BLaER1 treated with 17β-estradiol and CSF1 and Interleukin-3, amounts not matched to agents 10 nM and 100 nM (cell line): ENCODE measurements around the gene POLN.

ENCODE experiments used
- H3K27ac ChIP-seq, 11 experiments: shearing (Covaris generic); formaldehyde crosslinking; 2 replicates each; pipeline ENCODE4 v1.8.1; 2022
- H3K27me3 ChIP-seq, 11 experiments: shearing (Covaris generic); formaldehyde crosslinking; 2 replicates each; pipeline ENCODE4 v1.8.1; 2022
- H3K36me3 ChIP-seq, 11 experiments: shearing (Covaris generic); formaldehyde crosslinking; 2 replicates each; pipeline ENCODE4 v1.8.1; 2022
- H3K4me1 ChIP-seq, 10 experiments: shearing (Covaris generic); formaldehyde crosslinking; 2 replicates each; pipeline ENCODE4 v1.8.1; 2022
- H3K4me2 ChIP-seq, 11 experiments: shearing (Covaris generic); formaldehyde crosslinking; 2 replicates each; pipeline ENCODE4 v1.8.1; 2022
- H3K4me3 ChIP-seq, 10 experiments: shearing (Covaris generic); formaldehyde crosslinking; 2 replicates each; pipeline ENCODE4 v1.8.1; 2022
- H3K9ac ChIP-seq, 11 experiments: shearing (Covaris generic); formaldehyde crosslinking; 2 replicates each; pipeline ENCODE4 v1.8.1; 2022
- H3K9me3 ChIP-seq, 11 experiments: shearing (Covaris generic); formaldehyde crosslinking; replicated peaks in 1 of 11; 2 replicates each; pipeline ENCODE4 v1.8.1; 2022
- H4K20me1 ChIP-seq, 11 experiments: shearing (Covaris generic); formaldehyde crosslinking; 2 replicates each; pipeline ENCODE4 v1.8.1; 2022
- Cebpa-rat ChIP-seq, 11 experiments: shearing (Covaris generic); IDR thresholded peaks; 2 replicates each; pipeline ENCODE4 v1.8.1; 2022

Gene POLN

GRCh38 chr4:2025817-2026216 is 216.1 kb downstream of the POLN start:
- peak overlapping the region in 1 of 10 experiments; percentile 11; a peak in 1 of 20 replicates for H3K4me3 ChIP-seq

GRCh38 chr4:2024683-2025082 is 217.2 kb downstream of the POLN start:
- Histone ChIP-seq H3K9ac (no peak overlapping the region), H3K27ac (no peak overlapping the region), H3K4me2 (no peak overlapping the region), H3K4me1 (no peaks in the 10 kb centered on the region), H3K27me3 (peaks cover 0 to 6% (median 0%) of the 10 kb centered on the region in 11 experiments; a peak in 2 of 22 replicates), H3K4me3 (no peak overlapping the region), H3K36me3 (0 out of 22 replicates have a peak, but pooled peaks cover 0 to 6% (median 0%) of the 10 kb centered on the region in 11 experiments), H3K9me3 (peaks cover 22 to 36% (median 29%) of the 10 kb centered on the region in 11 experiments), H4K20me1 (no peaks in the 10 kb centered on the region)
- no peak for TF ChIP-seq Cebpa-rat (IDR thresholded peaks at IDR 0.05)

More at GRCh38 chr4:2025817-2026216, 216.1 kb downstream of the POLN start:
- Histone ChIP-seq H3K4me2 (no peak overlapping the region), H3K27me3 (peaks cover 0 to 6% (median 0%) of the 10 kb centered on the region in 11 experiments; a peak in 2 of 22 replicates), H3K27ac (no peak overlapping the region), H3K9ac (no peak overlapping the region), H4K20me1 (no peaks in the 10 kb centered on the region), H3K4me1 (no peaks in the 10 kb centered on the region), H3K36me3 (0 out of 22 replicates have a peak, but pooled peaks cover 0 to 6% (median 0%) of the 10 kb centered on the region in 11 experiments), H3K9me3 (peaks cover 22 to 36% (median 29%) of the 10 kb centered on the region in 11 experiments)
- TF ChIP-seq Cebpa-rat (IDR thresholded peaks at IDR 0.05) = no peak
